ENCODE data around the gene GRK3.
"Not testable (repeated sequence)": the region's sequence is repeated elsewhere in the genome, so short reads cannot be mapped to it uniquely, and the experiment has no call there.

GRCh38 chr22:25531677-25532076 is 32.8 kb upstream of the GRK3 start:
- not testable (repeated sequence) for TF ChIP-seq EZH2 (IDR thresholded peaks at IDR 0.05; ENCODE audit: borderline replicate concordance, low read depth, low read length, poor library complexity, severe bottlenecking); CTCF (conservative IDR thresholded peaks at IDR 0.05; ENCODE audit: low read depth, low read length)

All from A673 (cell line).